Glutamatergic neuron (in vitro differentiated cells): ENCODE measurements around the gene ZHX3. TPM values are rescaled to one million over a fixed set of nuclear protein-coding genes. Genes with fewer than 3 reads are reported as not detected.
A peak's percentile ranks its signal among the peaks of the same experiment; 100 is the strongest.

Experiments used
- DNase-seq: peaks from one replicate; pipeline ENCODE4 v3.0.0; 2022
- H3K27ac Mint-ChIP-seq: one replicate; pipeline ENCODE4 v1.8.0; 2020; ENCODE audit warnings: mild to moderate bottlenecking, mixed read lengths, inconsistent platforms; ENCODE audit not compliant: unreplicated experiment
- H3K27me3 Mint-ChIP-seq: one replicate; pipeline ENCODE4 v1.8.0; 2020; ENCODE audit warnings: mild to moderate bottlenecking, moderate library complexity, mixed read lengths, inconsistent platforms; ENCODE audit not compliant: unreplicated experiment
- H3K36me3 Mint-ChIP-seq: one replicate; pipeline ENCODE4 v1.8.0; 2020; ENCODE audit warnings: mild to moderate bottlenecking, mixed read lengths, inconsistent platforms; ENCODE audit not compliant: unreplicated experiment
- H3K4me1 Mint-ChIP-seq: one replicate; pipeline ENCODE4 v1.8.0; 2020; ENCODE audit warnings: mild to moderate bottlenecking, low read depth, mixed read lengths, inconsistent platforms; ENCODE audit not compliant: unreplicated experiment
- H3K4me3 Mint-ChIP-seq: one replicate; pipeline ENCODE4 v1.8.0; 2020; ENCODE audit warnings: mild to moderate bottlenecking, mixed read lengths, inconsistent platforms; ENCODE audit not compliant: unreplicated experiment
- H3K9me3 Mint-ChIP-seq: one replicate; pipeline ENCODE4 v1.8.0; 2020; ENCODE audit warnings: mild to moderate bottlenecking, moderate library complexity, mixed read lengths, inconsistent platforms; ENCODE audit not compliant: unreplicated experiment
- CTCF ChIP-seq: fragments of 200-600 bp; sonication (generic); IDR thresholded peaks from one replicate; pipeline ENCODE4 v1.5.0; 2021; ENCODE audit not compliant: partially characterized antibody, unreplicated experiment
- total RNA-seq: library from RNA; stranded (reverse); fragmentation: NEBNext Ultra II Directional; extraction: Animal tissue kit (Norgen Biotek cat#: 25700); gene quantifications from one replicate; pipeline ENCODE4 v1.2.1, GENCODE V29; 2021; ENCODE audit not compliant: unreplicated experiment

Gene ZHX3
- total RNA-seq, 1 donor from 2014 or later = 40.5 TPM

GRCh38 chr20:41169791-41170351 lies 147.7 kb downstream of the ZHX3 start:
- Mint-ChIP-seq H3K36me3 (peaks cover 8% of the 10 kb centered on the region), H3K9me3 (peaks cover 24% of the 10 kb centered on the region), H3K27me3 (peaks cover 28% of the 10 kb centered on the region), H3K4me3 (no peak overlapping the region), H3K4me1 (peaks cover 5% of the 10 kb centered on the region), H3K27ac (no peak overlapping the region)
- no peak for TF ChIP-seq CTCF
- DNase-seq = no peak

GRCh38 chr20:41169162-41169690 lies 148.3 kb downstream of the ZHX3 start:
- H3K9me3 Mint-ChIP-seq = peaks cover 24% of the 10 kb centered on the region
- DNase-seq = no peak
- H3K27me3 Mint-ChIP-seq = peaks cover 23% of the 10 kb centered on the region
- no peak for TF ChIP-seq CTCF
- peaks cover 8% of the 10 kb centered on the region for H3K36me3 Mint-ChIP-seq
- no peak overlapping the region for H3K4me3 Mint-ChIP-seq
- peaks cover 5% of the 10 kb centered on the region for H3K4me1 Mint-ChIP-seq
- H3K27ac Mint-ChIP-seq = no peak overlapping the region

GRCh38 chr20:41168281-41169161 lies 149.0 kb downstream of the ZHX3 start:
- Mint-ChIP-seq H3K36me3 (peaks cover 5% of the 10 kb centered on the region), H3K4me3 (no peak overlapping the region), H3K27ac (no peak overlapping the region), H3K9me3 (peaks cover 25% of the 10 kb centered on the region), H3K27me3 (peaks cover 26% of the 10 kb centered on the region), H3K4me1 (peaks cover 4% of the 10 kb centered on the region)
- no peak for TF ChIP-seq CTCF
- DNase-seq = no peak

GRCh38 chr20:41167481-41168253 lies 149.9 kb downstream of the ZHX3 start:
- Mint-ChIP-seq H3K9me3 (peaks cover 24% of the 10 kb centered on the region), H3K4me1 (peaks cover 4% of the 10 kb centered on the region), H3K27me3 (peaks cover 24% of the 10 kb centered on the region), H3K36me3 (peaks cover 4% of the 10 kb centered on the region), H3K4me3 (no peak overlapping the region), H3K27ac (peak overlapping the region; percentile 78)
- DNase-seq = no peak
- no peak for TF ChIP-seq CTCF
